ENCODE results near the gene ERFE.

The ERFE gene

DNA sequence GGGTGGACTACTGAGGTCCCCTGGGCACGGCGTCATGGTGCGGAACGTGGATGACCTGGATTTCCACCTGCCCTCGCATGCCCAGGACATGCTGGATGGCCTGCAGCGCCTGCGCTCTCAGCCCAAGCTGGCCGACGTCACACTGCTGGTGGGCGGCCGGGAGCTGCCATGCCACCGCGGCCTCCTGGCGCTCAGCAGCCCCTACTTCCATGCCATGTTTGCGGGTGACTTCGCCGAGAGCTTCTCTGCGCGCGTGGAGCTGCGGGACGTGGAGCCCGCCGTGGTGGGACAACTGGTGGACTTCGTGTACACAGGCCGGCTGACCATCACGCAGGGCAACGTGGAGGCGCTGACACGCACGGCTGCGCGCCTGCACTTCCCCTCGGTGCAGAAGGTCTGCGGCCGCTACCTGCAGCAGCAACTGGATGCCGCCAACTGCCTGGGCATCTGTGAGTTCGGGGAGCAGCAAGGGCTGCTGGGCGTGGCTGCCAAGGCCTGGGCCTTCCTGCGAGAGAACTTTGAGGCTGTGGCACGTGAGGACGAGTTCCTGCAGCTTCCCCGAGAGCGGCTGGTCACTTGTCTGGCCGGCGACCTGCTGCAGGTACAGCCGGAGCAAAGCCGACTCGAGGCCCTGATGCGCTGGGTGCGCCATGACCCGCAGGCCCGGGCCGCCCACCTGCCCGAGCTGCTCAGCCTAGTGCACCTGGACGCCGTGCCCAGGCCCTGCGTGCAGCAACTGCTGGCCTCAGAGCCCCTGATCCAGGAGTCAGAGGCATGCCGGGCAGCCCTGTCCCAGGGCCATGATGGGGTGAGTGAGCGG, 17.8 kb upstream of the ERFE start:
- in situ Hi-C loops (cut with HindIII; ENCODE audit: low sequenced_read_pairs) = no loop called here
- TF ChIP-seq CTCF (IDR thresholded peaks at IDR 0.05; ENCODE audit: low read depth, low read length, missing control alignments) = no peak
- no peak for DNase-seq (ENCODE audit: low read depth)
- H3K4me3 ChIP-seq (ENCODE audit: low read depth, low read length) = no peak overlapping the region

DNA sequence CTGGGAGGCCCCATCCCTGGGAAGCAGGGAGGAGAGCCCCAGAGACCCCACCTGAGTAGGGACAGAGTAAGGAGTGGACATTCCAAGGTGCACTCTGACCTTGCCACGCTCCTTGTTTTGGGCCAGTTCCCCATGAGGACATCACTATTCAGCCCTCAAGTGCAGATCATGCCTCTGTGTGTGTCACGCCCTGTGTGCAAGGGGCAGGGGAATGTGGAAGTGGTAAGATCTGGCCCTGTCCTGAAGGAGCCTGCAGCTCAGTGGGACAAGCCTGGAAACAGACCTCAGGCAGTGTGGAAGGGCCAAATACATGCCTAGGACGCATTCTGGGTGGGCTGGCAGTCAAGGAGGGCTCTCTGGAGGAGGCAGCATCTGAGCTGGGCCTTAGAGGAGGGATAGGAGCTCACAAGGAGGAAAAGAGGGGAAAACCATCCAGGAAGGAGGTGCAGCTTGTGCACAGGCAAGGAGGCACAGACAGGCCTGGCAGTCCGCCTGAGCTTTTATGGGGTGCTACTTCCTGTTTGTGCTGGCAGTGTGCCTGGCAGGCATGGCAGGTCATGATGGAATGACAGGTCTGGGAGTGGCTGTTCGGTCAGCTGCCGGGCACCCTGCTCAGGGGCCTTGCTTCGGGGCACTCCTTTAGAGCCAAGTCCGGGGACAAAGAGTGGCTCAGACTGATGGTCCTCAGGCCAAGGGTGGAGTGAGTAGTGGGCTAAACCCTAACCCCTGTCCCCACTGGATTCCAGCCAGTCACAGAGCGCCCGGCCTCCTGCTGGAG, 17.0 kb upstream of the ERFE start:
- no peak for TF ChIP-seq CTCF (IDR thresholded peaks at IDR 0.05; ENCODE audit: low read depth, low read length, missing control alignments)
- in situ Hi-C loops (cut with HindIII; ENCODE audit: low sequenced_read_pairs) = no loop called here
- no peak overlapping the region for H3K4me3 ChIP-seq (ENCODE audit: low read depth, low read length)
- DNase-seq (ENCODE audit: low read depth) = no peak

- in situ Hi-C loops (cut with HindIII; ENCODE audit: low sequenced_read_pairs) = no loop called here
- H3K4me3 ChIP-seq (ENCODE audit: low read depth, low read length) = no peak overlapping the region
- no peak for DNase-seq (ENCODE audit: low read depth)
- TF ChIP-seq CTCF (IDR thresholded peaks at IDR 0.05; ENCODE audit: low read depth, low read length, missing control alignments) = no peak
Observed at GRCh38 chr2:238142382-238143205, 16.2 kb upstream of the ERFE start.

GRCh38 chr2:238143239-238143951, 15.4 kb upstream of the ERFE start:
- no peak overlapping the region for H3K4me3 ChIP-seq (ENCODE audit: low read depth, low read length)
- no peak for TF ChIP-seq CTCF (IDR thresholded peaks at IDR 0.05; ENCODE audit: low read depth, low read length, missing control alignments)
- in situ Hi-C loops (cut with HindIII; ENCODE audit: low sequenced_read_pairs) = no loop called here
- no peak for DNase-seq (ENCODE audit: low read depth)

DNA sequence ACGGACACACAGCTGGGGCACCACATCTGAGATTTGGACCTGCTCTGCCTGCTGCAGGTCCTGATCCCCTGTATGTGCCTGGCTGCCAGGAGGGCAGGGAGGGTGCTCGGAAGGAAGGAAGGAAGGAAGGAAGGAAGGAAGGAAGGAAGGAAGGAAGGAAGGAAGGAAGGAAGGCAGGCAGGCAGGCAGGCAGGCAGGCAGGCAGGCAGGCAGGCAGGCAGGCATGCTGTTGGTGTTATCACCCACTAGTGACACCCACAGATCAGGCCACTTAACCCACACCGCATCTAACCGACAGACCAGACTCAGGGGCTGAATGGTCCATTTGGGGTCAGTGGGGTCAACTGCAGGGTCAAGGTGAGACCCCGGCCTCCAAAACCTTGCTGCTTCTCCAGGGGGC, 14.5 kb upstream of the ERFE start:
- in situ Hi-C loops (cut with HindIII; ENCODE audit: low sequenced_read_pairs) = no loop called here
- TF ChIP-seq CTCF (IDR thresholded peaks at IDR 0.05; ENCODE audit: low read depth, low read length, missing control alignments) = no peak

GRCh38 chr2:238145046-238145445, 13.7 kb upstream of the ERFE start:
- in situ Hi-C loops (cut with HindIII; ENCODE audit: low sequenced_read_pairs) = no loop called here
- H3K4me3 ChIP-seq (ENCODE audit: low read depth, low read length) = no peak overlapping the region
- no peak for TF ChIP-seq CTCF (IDR thresholded peaks at IDR 0.05; ENCODE audit: low read depth, low read length, missing control alignments)
- DNase-seq (ENCODE audit: low read depth) = no peak

More for the DNA sequence above, 14.5 kb upstream of the ERFE start:
- no peak for DNase-seq (ENCODE audit: low read depth)
- no peak overlapping the region for H3K4me3 ChIP-seq (ENCODE audit: low read depth, low read length)
